CD4-positive, alpha-beta memory T cell (primary cell): ENCODE measurements around the gene RNU5D-1. TPM values are rescaled to one million over a fixed set of nuclear protein-coding genes. Genes with fewer than 3 reads are reported as not detected.

Experiments
- CTCF ChIA-PET: fragments of 350-600 bp; sonication (Branson Sonifier 250); formaldehyde crosslinking; loops from one replicate; lab custom pipeline; 2021; ENCODE audit warnings: inconsistent platforms; ENCODE audit not compliant: partially characterized antibody; lab: Charles Lee
- POLR2A ChIA-PET: fragments of 350-600 bp; sonication (Branson Sonifier 250); formaldehyde crosslinking; loops from one replicate; lab custom pipeline; 2021; ENCODE audit not compliant: partially characterized antibody; lab: Charles Lee
- DNase-seq, 5 donors: peaks; one replicate each; pipeline versions ENCODE4 v3.0.0 to v3.0.0-alpha.2; 2020 to 2022; ENCODE audit warnings: mixed read lengths in 1 of 5
- H3K27ac ChIP-seq: one replicate; pipeline ENCODE4 v1.7.0; 2013; ENCODE audit warnings: low read depth, low read length
- H3K27me3 ChIP-seq: 2 replicates; pipeline ENCODE4 v1.7.0; 2013; ENCODE audit warnings: mild to moderate bottlenecking, low read length, moderate library complexity; ENCODE audit not compliant: insufficient read depth
- H3K36me3 ChIP-seq: 2 replicates; pipeline ENCODE4 v1.7.0; 2013; ENCODE audit warnings: mild to moderate bottlenecking, low read length, moderate library complexity; ENCODE audit not compliant: insufficient read depth
- H3K4me1 ChIP-seq: 2 replicates; pipeline ENCODE4 v1.7.0; 2013; ENCODE audit warnings: mild to moderate bottlenecking, low read length, moderate library complexity; ENCODE audit not compliant: insufficient read depth
- H3K4me3 ChIP-seq, 2 donors: one replicate each; pipeline ENCODE4 v1.7.0; 2013; ENCODE audit warnings: low read length in 2 of 2, mild to moderate bottlenecking in 1 of 2
- H3K9me3 ChIP-seq, 2 donors: one replicate each; pipeline ENCODE4 v1.7.0; 2013; ENCODE audit warnings: low read length in 2 of 2, control low read depth in 1 of 2; ENCODE audit not compliant: control insufficient read depth in 1 of 2
- H3K27ac Mint-ChIP-seq, 7 donors: one replicate each; pipeline ENCODE4 v1.8.0; 2020 to 2021; ENCODE audit warnings: mixed read lengths in 7 of 7, mild to moderate bottlenecking in 6 of 7, inconsistent platforms in 3 of 7, moderate library complexity in 3 of 7
- H3K27me3 Mint-ChIP-seq, 2 donors: one replicate each; pipeline ENCODE4 v1.8.0; 2020 to 2021; ENCODE audit warnings: mixed read lengths in 2 of 2
- H3K36me3 Mint-ChIP-seq, 2 donors: one replicate each; pipeline ENCODE4 v1.8.0; 2020 to 2021; ENCODE audit warnings: mixed read lengths in 2 of 2, inconsistent platforms in 1 of 2, mild to moderate bottlenecking in 1 of 2
- H3K4me1 Mint-ChIP-seq, 4 donors: one replicate each; pipeline ENCODE4 v1.8.0; 2020 to 2021; ENCODE audit warnings: mixed read lengths in 4 of 4, mild to moderate bottlenecking in 1 of 4
- H3K4me3 Mint-ChIP-seq, 8 donors: one replicate each; pipeline ENCODE4 v1.8.0; 2020 to 2021; ENCODE audit warnings: mixed read lengths in 8 of 8, mild to moderate bottlenecking in 7 of 8, moderate library complexity in 6 of 8, inconsistent platforms in 3 of 8
- H3K9me3 Mint-ChIP-seq, 8 donors: one replicate each; pipeline ENCODE4 v1.8.0; 2020 to 2021; ENCODE audit warnings: mixed read lengths in 8 of 8, mild to moderate bottlenecking in 5 of 8, inconsistent platforms in 3 of 8, moderate library complexity in 1 of 8
- intact Hi-C: fragments of 100-400 bp; cut with micrococcal nuclease; formaldehyde crosslinking; loops from one replicate; pipeline ENCODE4 v1.15.1; 2023
- polyA plus RNA-seq, 2 donors: library from polyadenylated mRNA; unstranded; fragments of 300-500 nt; fragmentation: Illumina TruSeq; gene quantifications; one replicate each; pipeline ENCODE4 v1.2.3, GENCODE V29; 2021
- total RNA-seq, 2 experiments: library from RNA; stranded (reverse); gene quantifications; one replicate each; pipeline ENCODE4 v1.2.3, GENCODE V29; 2021

RNU5D-1 gene
- total and polyA plus RNA-seq, 4 experiments from 2014 or later, result not detected

- CTCF ChIA-PET, result interaction anchor here (1.6 kb wide), 1 partner anchor 10 kb away, joined by 5 read pairs; no protein-coding TSS in a partner anchor
- Mint-ChIP-seq H3K27ac (no peak overlapping the region), H3K9me3 (no peaks in the 10 kb centered on the region), H3K36me3 (no peaks in the 10 kb centered on the region), H3K27me3 (no peaks in the 10 kb centered on the region), H3K4me3 (no peak overlapping the region), H3K4me1 (no peaks in the 10 kb centered on the region)
- POLR2A ChIA-PET, result no interaction called here
- no peaks in the 10 kb centered on the region for H3K9me3 ChIP-seq
- H3K27ac ChIP-seq, result no peak overlapping the region
- no peaks in the 10 kb centered on the region for H3K4me1 ChIP-seq
- intact Hi-C loops, result no loop called here
- DNase-seq, result no peak
- no peaks in the 10 kb centered on the region for H3K27me3 ChIP-seq
- H3K4me3 ChIP-seq, result no peak overlapping the region
- H3K36me3 ChIP-seq, result no peaks in the 10 kb centered on the region
Measured at GRCh38 chr1:44685881-44686280, 45.1 kb downstream of the RNU5D-1 start.

- no peaks in the 10 kb centered on the region for H3K9me3 Mint-ChIP-seq
- H3K4me3 Mint-ChIP-seq, result no peak overlapping the region
- Histone ChIP-seq H3K9me3 (no peaks in the 10 kb centered on the region), H3K27ac (no peak overlapping the region), H3K4me1 (no peaks in the 10 kb centered on the region), H3K27me3 (no peaks in the 10 kb centered on the region), H3K4me3 (no peak overlapping the region), H3K36me3 (no peaks in the 10 kb centered on the region)
- intact Hi-C loops, result no loop called here
- H3K4me1 Mint-ChIP-seq, result no peaks in the 10 kb centered on the region
- no peak for DNase-seq
- CTCF ChIA-PET, result interaction anchor here (0.9 kb wide), 1 partner anchor 32 kb away, joined by 3 read pairs; no protein-coding TSS in a partner anchor
- H3K36me3 Mint-ChIP-seq, result no peaks in the 10 kb centered on the region
- POLR2A ChIA-PET, result no interaction called here
- H3K27me3 Mint-ChIP-seq, result no peaks in the 10 kb centered on the region
- no peak overlapping the region for H3K27ac Mint-ChIP-seq
Measured at GRCh38 chr1:44685218-44685617, 45.8 kb downstream of the RNU5D-1 start.

GRCh38 chr1:44684525-44684924 lies 46.4 kb downstream of the RNU5D-1 start:
- Mint-ChIP-seq H3K27ac (no peak overlapping the region), H3K4me1 (no peaks in the 10 kb centered on the region)

GRCh38 chr1:44682883-44683265 lies 48.1 kb downstream of the RNU5D-1 start:
- Mint-ChIP-seq H3K9me3 (no peaks in the 10 kb centered on the region), H3K27ac (peak overlapping the region in 1 of 7 donors; percentile 26), H3K27me3 (no peaks in the 10 kb centered on the region), H3K4me1 (no peaks in the 10 kb centered on the region), H3K36me3 (peaks cover 0 to 2% of the 10 kb centered on the region in 2 donors), H3K4me3 (no peak overlapping the region)
- DNase-seq, result no peak
- H3K4me3 ChIP-seq, result no peak overlapping the region
- POLR2A ChIA-PET, result no interaction called here
- intact Hi-C loops, result no loop called here
- no peaks in the 10 kb centered on the region for H3K9me3 ChIP-seq
- H3K36me3 ChIP-seq, result no peaks in the 10 kb centered on the region
- H3K27ac ChIP-seq, result no peak overlapping the region
- CTCF ChIA-PET, result no interaction called here
- no peaks in the 10 kb centered on the region for H3K27me3 ChIP-seq
- H3K4me1 ChIP-seq, result no peaks in the 10 kb centered on the region

More at GRCh38 chr1:44684525-44684924, 46.4 kb downstream of the RNU5D-1 start:
- H3K27me3 Mint-ChIP-seq, result no peaks in the 10 kb centered on the region
- no peak for DNase-seq
- Histone ChIP-seq H3K4me1 (no peaks in the 10 kb centered on the region), H3K9me3 (no peaks in the 10 kb centered on the region), H3K27me3 (no peaks in the 10 kb centered on the region), H3K36me3 (no peaks in the 10 kb centered on the region), H3K27ac (no peak overlapping the region), H3K4me3 (no peak overlapping the region)
- intact Hi-C loops, result no loop called here
- no peak overlapping the region for H3K4me3 Mint-ChIP-seq
- CTCF ChIA-PET, result interaction anchor here (0.9 to 1.3 kb wide), 4 partner anchors 10 to 32 kb away, joined by 3 read pairs; partner anchors contain the start of genes ARMH1 and TMEM53
- H3K36me3 Mint-ChIP-seq, result peaks cover 0 to 2% of the 10 kb centered on the region in 2 donors
- H3K9me3 Mint-ChIP-seq, result no peaks in the 10 kb centered on the region
- POLR2A ChIA-PET, result interaction anchor here (1.4 kb wide), 1 partner anchor 11 kb away, joined by 3 read pairs; no protein-coding TSS in a partner anchor

- Histone ChIP-seq H3K36me3 (no peaks in the 10 kb centered on the region), H3K27me3 (no peaks in the 10 kb centered on the region), H3K4me1 (no peaks in the 10 kb centered on the region), H3K4me3 (no peak overlapping the region), H3K27ac (no peak overlapping the region), H3K9me3 (no peaks in the 10 kb centered on the region)
- ChIA-PET POLR2A (no interaction called here), CTCF (no interaction called here)
- Mint-ChIP-seq H3K4me3 (no peak overlapping the region), H3K9me3 (no peaks in the 10 kb centered on the region), H3K27ac (peak overlapping the region in 2 of 7 donors; percentile 44 to 74), H3K36me3 (peaks cover 0 to 2% of the 10 kb centered on the region in 2 donors), H3K27me3 (no peaks in the 10 kb centered on the region), H3K4me1 (no peaks in the 10 kb centered on the region)
- intact Hi-C loops, result no loop called here
- no peak for DNase-seq
Measured at GRCh38 chr1:44681905-44682882, 48.8 kb downstream of the RNU5D-1 start.

Other genes starting within 250 kb of the RNU5D-1 start
- 1 to 10 TPM; 1.7 to 2.2 TPM for gene TMEM53, start 56.7 kb downstream of the RNU5D-1 start, total RNA-seq
- 1 to 10 TPM; 3.5 to 5.7 TPM for gene TMEM53, start 56.7 kb downstream of the RNU5D-1 start, polyA plus RNA-seq
- 10 to 100 TPM; 64.0 to 74.5 TPM for gene ARMH1, start 56.5 kb downstream of the RNU5D-1 start, total RNA-seq
- 10 to 100 TPM; 26.0 to 30.4 TPM for gene ARMH1, start 56.5 kb downstream of the RNU5D-1 start, polyA plus RNA-seq
- gene KIF2C, start 8.7 kb upstream of the RNU5D-1 start, total RNA-seq, result 1 to 10 TPM; 1.4 to 1.5 TPM
- under 1 TPM in 1 of 2 donors, not detected in 1; 0.16 TPM for gene KIF2C, start 8.7 kb upstream of the RNU5D-1 start, polyA plus RNA-seq
- 1,000 to 10,000 TPM; 2,728 to 2,811 TPM for gene RPS8, start 44.4 kb upstream of the RNU5D-1 start, total RNA-seq
- 1,000 to 10,000 TPM in 1 of 2 donors, 100 to 1,000 TPM in 1; 778 to 1,323 TPM for gene RPS8, start 44.4 kb upstream of the RNU5D-1 start, polyA plus RNA-seq
- gene BEST4, start 57.0 kb upstream of the RNU5D-1 start, total RNA-seq, result 1 to 10 TPM; 1.2 to 1.6 TPM
- under 1 TPM in 1 of 2 donors, not detected in 1; 0.20 TPM for gene BEST4, start 57.0 kb upstream of the RNU5D-1 start, polyA plus RNA-seq
- gene PLK3, start 69.2 kb upstream of the RNU5D-1 start, total RNA-seq, result 100 to 1,000 TPM; 151 to 153 TPM
- 10 to 100 TPM; 37.3 to 43.7 TPM for gene PLK3, start 69.2 kb upstream of the RNU5D-1 start, polyA plus RNA-seq
- gene DYNLT4, start 76.2 kb upstream of the RNU5D-1 start, total RNA-seq, result under 1 TPM in 1 of 2 experiments, not detected in 1; 0.47 TPM
- gene DYNLT4, start 76.2 kb upstream of the RNU5D-1 start, polyA plus RNA-seq, result 1 to 10 TPM; 1.0 to 1.6 TPM
- 10 to 100 TPM; 14.8 to 16.8 TPM for gene BTBD19, start 77.4 kb upstream of the RNU5D-1 start, total RNA-seq
- under 1 TPM; 0.25 to 0.26 TPM for gene BTBD19, start 77.4 kb upstream of the RNU5D-1 start, polyA plus RNA-seq
- gene PTCH2, start 112.1 kb upstream of the RNU5D-1 start, total RNA-seq, result 1 to 10 TPM; 1.3 to 1.4 TPM
- gene PTCH2, start 112.1 kb upstream of the RNU5D-1 start, polyA plus RNA-seq, result under 1 TPM in 1 of 2 donors, not detected in 1; 0.20 TPM